GM12801 (cell line): ENCODE measurements around the gene PSMC3IP.

Experiments used
- CTCF ChIP-seq: IDR thresholded peaks from one replicate; pipeline ENCODE4 v1.5.1; 2011; ENCODE audit warnings: control low read depth; ENCODE audit not compliant: insufficient read length; ENCODE audit errors: extremely low read depth

Gene PSMC3IP

DNA sequence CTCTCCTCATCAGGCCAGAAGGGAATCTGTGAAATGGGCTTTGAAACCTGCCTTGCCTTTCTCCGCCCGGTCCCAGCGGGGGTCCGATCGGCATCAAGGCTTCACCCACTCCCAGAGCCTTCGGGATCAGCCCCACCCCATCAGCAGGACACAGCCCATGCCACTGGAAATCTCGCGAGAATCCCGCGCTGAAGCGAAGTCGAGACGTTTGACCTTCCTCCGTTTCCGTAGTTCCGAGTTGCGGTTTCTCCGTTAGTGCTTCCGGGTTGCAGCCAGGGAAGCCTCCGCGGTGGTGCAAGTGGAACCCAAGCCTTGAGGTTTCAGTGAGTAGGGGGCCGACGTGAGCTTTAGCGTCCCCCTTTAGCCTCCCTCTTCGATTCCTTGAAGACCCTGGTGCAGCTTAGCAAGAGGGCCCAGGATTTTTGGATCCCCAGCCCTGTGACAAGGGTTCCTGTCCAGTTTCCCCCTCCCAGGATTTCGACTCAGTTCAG, 15.6 kb downstream of the PSMC3IP start, which contains the start of gene COASY:
Gene COASY, plus strand, starts transcription at position 252 of the 491 bp plus-strand sequence. CDS start 475 bp downstream, outside the sequence.
- no peak for TF ChIP-seq CTCF

DNA sequence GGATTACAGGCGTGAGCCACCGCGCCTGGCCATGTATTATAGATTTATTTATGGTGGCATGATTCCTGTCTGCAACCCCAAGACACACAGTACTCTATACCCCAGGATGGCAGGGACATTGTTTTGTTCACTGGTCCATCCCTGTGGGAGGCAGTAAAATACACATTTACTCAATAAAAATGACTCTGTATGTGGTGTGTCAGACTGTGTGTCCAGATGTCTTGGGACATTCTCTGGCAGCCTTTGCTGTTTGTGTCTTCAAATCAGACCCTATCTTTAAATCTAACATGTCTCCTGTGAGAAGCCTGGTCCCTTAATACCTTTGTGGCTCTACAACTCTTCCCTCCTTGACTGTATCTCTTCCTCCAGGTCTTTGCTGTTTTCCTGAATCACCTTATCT, 17.3 kb downstream of the PSMC3IP start:
- no peak for TF ChIP-seq CTCF

GRCh38 chr17:42559075-42559474, 18.5 kb downstream of the PSMC3IP start:
- TF ChIP-seq CTCF = no peak

DNA sequence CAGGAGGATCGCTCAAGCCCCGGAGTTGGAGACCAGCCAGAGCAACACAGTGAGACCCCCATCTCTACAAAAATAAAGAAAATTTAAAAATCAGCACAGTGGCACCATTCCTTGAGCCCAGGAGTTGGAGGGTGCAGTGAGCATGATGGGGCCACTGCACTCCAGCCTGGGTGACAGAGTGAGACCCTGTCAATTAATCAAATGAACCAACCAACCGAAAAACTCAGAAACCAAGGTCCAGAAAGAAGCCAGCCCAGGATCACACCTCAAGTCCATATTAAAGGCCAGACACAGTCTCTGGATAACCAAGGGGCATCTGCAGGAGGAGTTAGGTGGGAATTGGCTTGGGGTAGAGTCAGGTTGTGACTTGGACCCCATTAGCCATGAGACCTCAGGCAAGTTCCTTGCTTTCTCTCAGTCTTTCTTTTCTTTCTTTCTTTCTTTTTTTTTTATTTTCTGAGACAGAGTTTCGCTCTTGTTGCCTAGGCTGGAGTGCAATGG, 22.4 kb downstream of the PSMC3IP start:
- TF ChIP-seq CTCF = no peak

- no peak for TF ChIP-seq CTCF
Observed at GRCh38 chr17:42554250-42555121, 23.0 kb downstream of the PSMC3IP start.

- TF ChIP-seq CTCF = no peak
Observed at GRCh38 chr17:42553866-42554249, 23.7 kb downstream of the PSMC3IP start.

DNA sequence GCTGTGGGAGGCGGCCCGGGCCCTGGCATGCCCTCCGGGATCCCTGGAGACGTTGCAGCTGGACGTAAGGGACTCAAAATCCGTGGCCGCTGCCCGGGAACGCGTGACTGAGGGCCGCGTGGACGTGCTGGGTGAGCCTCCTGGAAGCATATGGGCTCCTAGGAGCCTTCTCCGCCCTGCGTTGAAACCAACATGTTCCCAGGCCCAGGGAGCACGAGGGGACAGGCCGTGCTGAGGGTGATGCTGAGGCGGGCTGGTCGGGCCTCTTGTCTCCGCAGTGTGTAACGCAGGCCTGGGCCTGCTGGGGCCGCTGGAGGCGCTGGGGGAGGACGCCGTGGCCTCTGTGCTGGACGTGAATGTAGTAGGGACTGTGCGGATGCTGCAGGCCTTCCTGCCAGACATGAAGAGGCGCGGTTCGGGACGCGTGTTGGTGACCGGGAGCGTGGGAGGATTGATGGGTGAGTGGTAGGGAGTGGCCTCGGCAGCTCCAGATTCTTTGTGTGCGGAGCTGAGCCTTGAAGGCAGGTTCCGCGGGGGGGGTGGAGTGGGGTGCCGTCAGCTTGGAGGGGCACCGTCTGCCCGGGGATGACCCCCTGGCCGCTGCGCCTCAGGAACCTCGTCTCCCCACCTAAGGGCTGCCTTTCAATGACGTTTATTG, 24.2 kb downstream of the PSMC3IP start:
- no peak for TF ChIP-seq CTCF
